Thoracic aorta (tissue), 2 donors: ENCODE measurements around the gene HOXA5. TPM values are rescaled to one million over a fixed set of nuclear protein-coding genes. Genes with fewer than 3 reads are reported as not detected.

Experiments
- ATAC-seq: fragments of 150-250 bp; one replicate; pipeline ENCODE4 v1.8.0; 2017; ENCODE audit warnings: low read depth; ENCODE audit not compliant: insufficient number of reproducible peaks, low FRiP score
- DNase-seq: peaks from one replicate; pipeline ENCODE4 v3.0.0-alpha.2; 2020; ENCODE audit warnings: low spot score
- H3K27ac ChIP-seq, 2 donors: fragments of 200-600 bp; sonication (generic); 1 replicate in 1 of 2; 2 replicates in 1 of 2; pipeline ENCODE4 v1.5.1; 2016; ENCODE audit warnings: mild to moderate bottlenecking in 2 of 2, moderate library complexity in 2 of 2
- H3K27me3 ChIP-seq: fragments of 200-600 bp; sonication (generic); replicated peaks from 2 replicates; pipeline ENCODE4 v1.6.0; 2016; ENCODE audit warnings: mild to moderate bottlenecking; ENCODE audit not compliant: insufficient read depth
- H3K36me3 ChIP-seq: fragments of 200-600 bp; sonication (generic); one replicate; pipeline ENCODE4 v1.5.1; 2016
- H3K4me1 ChIP-seq, 2 donors: fragments of 200-600 bp; sonication (generic); 1 replicate in 1 of 2; 2 replicates in 1 of 2; pipeline versions ENCODE4 v1.5.1 to v1.6.0; 2016; ENCODE audit warnings: low read depth in 2 of 2, mild to moderate bottlenecking in 1 of 2; ENCODE audit not compliant: control insufficient read depth in 1 of 2
- H3K4me3 ChIP-seq: fragments of 200-600 bp; sonication (generic); 2 replicates; pipeline ENCODE4 v1.5.1; 2016; ENCODE audit warnings: mild to moderate bottlenecking
- H3K9me3 ChIP-seq: fragments of 200-600 bp; sonication (generic); 2 replicates; pipeline ENCODE4 v1.5.1; 2016
- total RNA-seq, 2 donors: library from RNA; depleted of rRNA; stranded (reverse); fragments of >200 nt; gene quantifications; one replicate each; pipeline versions ENCODE4 v1.1.0 to v1.2.3, GENCODE V29; 2016
- TF ChIP-seq, protein P1 (sequence below): fragments of 200-600 bp; sonication (generic); IDR thresholded peaks from one replicate; pipeline ENCODE4 v1.5.1; 2019; ENCODE audit warnings: antibody characterized with exemption

HOXA5 gene
- total RNA-seq, 2 donors from 2014 or later: 0.35 to 1.2 TPM

GRCh38 chr7:27177795-27178320 is 34.4 kb upstream of the HOXA5 start:
- ATAC-seq (no peak), DNase-seq (no peak)
- Histone ChIP-seq H3K9me3 (no peaks in the 10 kb centered on the region), H3K27ac (no peak overlapping the region), H3K36me3 (no peaks in the 10 kb centered on the region), H3K4me3 (no peak overlapping the region), H3K27me3 (peaks cover 36% of the 10 kb centered on the region), H3K4me1 (peaks cover 15 to 27% of the 10 kb centered on the region in 2 donors)
- TF ChIP-seq, protein P1, sequence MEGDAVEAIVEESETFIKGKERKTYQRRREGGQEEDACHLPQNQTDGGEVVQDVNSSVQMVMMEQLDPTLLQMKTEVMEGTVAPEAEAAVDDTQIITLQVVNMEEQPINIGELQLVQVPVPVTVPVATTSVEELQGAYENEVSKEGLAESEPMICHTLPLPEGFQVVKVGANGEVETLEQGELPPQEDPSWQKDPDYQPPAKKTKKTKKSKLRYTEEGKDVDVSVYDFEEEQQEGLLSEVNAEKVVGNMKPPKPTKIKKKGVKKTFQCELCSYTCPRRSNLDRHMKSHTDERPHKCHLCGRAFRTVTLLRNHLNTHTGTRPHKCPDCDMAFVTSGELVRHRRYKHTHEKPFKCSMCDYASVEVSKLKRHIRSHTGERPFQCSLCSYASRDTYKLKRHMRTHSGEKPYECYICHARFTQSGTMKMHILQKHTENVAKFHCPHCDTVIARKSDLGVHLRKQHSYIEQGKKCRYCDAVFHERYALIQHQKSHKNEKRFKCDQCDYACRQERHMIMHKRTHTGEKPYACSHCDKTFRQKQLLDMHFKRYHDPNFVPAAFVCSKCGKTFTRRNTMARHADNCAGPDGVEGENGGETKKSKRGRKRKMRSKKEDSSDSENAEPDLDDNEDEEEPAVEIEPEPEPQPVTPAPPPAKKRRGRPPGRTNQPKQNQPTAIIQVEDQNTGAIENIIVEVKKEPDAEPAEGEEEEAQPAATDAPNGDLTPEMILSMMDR: no peak

GRCh38 chr7:27176962-27177794 is 33.7 kb upstream of the HOXA5 start:
- H3K4me3 ChIP-seq: no peak overlapping the region
- peaks cover 15 to 33% of the 10 kb centered on the region in 2 donors for H3K4me1 ChIP-seq
- ATAC-seq (no peak), DNase-seq (no peak)
- H3K36me3 ChIP-seq: no peaks in the 10 kb centered on the region
- no peak overlapping the region for H3K27ac ChIP-seq
- TF ChIP-seq, protein P1: no peak
- H3K27me3 ChIP-seq: peaks cover 30% of the 10 kb centered on the region
- no peaks in the 10 kb centered on the region for H3K9me3 ChIP-seq

GRCh38 chr7:27176524-27176845 is 33.0 kb upstream of the HOXA5 start:
- TF ChIP-seq, protein P1: no peak
- no peaks in the 10 kb centered on the region for H3K36me3 ChIP-seq
- DNase-seq: no peak
- H3K27me3 ChIP-seq: peaks cover 27% of the 10 kb centered on the region
- H3K9me3 ChIP-seq: no peaks in the 10 kb centered on the region
- no peak overlapping the region for H3K4me3 ChIP-seq
- H3K4me1 ChIP-seq: peaks cover 15 to 33% of the 10 kb centered on the region in 2 donors
- H3K27ac ChIP-seq: no peak overlapping the region
- no peak for ATAC-seq

GRCh38 chr7:27175626-27176523 is 32.4 kb upstream of the HOXA5 start:
- Histone ChIP-seq H3K36me3 (no peaks in the 10 kb centered on the region), H3K9me3 (no peaks in the 10 kb centered on the region), H3K27me3 (peaks cover 27% of the 10 kb centered on the region), H3K4me1 (peaks cover 15 to 33% of the 10 kb centered on the region in 2 donors), H3K4me3 (no peak overlapping the region), H3K27ac (no peak overlapping the region)
- ATAC-seq (no peak), DNase-seq (no peak)
- TF ChIP-seq, protein P1: no peak
